K562 (cell line): Measurements from ENCODE around the gene ATP5MK. TPM values are rescaled to one million over a fixed set of nuclear protein-coding genes. Genes with fewer than 3 reads are reported as not detected.

Experiments
- ARID1B ChIP-seq: fragments of 450-650 bp; IDR thresholded peaks from 2 replicates; pipeline ENCODE4 v1.6.1; 2016; ENCODE audit warnings: antibody characterized with exemption, mild to moderate bottlenecking, inconsistent platforms
- BMI1 ChIP-seq: fragments of 150-350 bp; IDR thresholded peaks from 2 replicates; pipeline ENCODE4 v1.6.1; 2014; ENCODE audit warnings: low read length
- CBX2 ChIP-seq: fragments of 200-600 bp; sonication (generic); IDR thresholded peaks from one replicate; pipeline ENCODE4 v1.6.1; 2012; ENCODE audit warnings: mild to moderate bottlenecking, low read length, inconsistent platforms; ENCODE audit not compliant: insufficient read depth, poor library complexity, severe bottlenecking
- CHD1 ChIP-seq: fragments of 200-600 bp; sonication (generic); IDR thresholded peaks from one replicate; pipeline ENCODE4 v1.6.1; 2012; ENCODE audit warnings: mild to moderate bottlenecking, moderate library complexity, low read length, inconsistent platforms
- EHMT2 ChIP-seq: fragments of 450-650 bp; IDR thresholded peaks from 2 replicates; pipeline ENCODE4 v1.6.1; 2018; ENCODE audit warnings: antibody characterized with exemption
- FOXK2 ChIP-seq, 2 experiments: fragments of 450-650 bp; IDR thresholded peaks in 1 of 2; conservative IDR thresholded peaks in 1 of 2; 2 replicates each; pipeline ENCODE4 v1.6.1; 2016; ENCODE audit warnings: low read depth in 2 of 2, mild to moderate bottlenecking in 1 of 2
- GATA2 ChIP-seq: sonication (generic); formaldehyde crosslinking; IDR thresholded peaks from 2 replicates; pipeline ENCODE4 v1.4.0; 2020; ENCODE audit warnings: mild to moderate bottlenecking, missing genetic modification reagents
- HDAC1 ChIP-seq, 2 experiments: fragments of 450-650 bp; IDR thresholded peaks; 2 replicates each; pipeline ENCODE4 v1.6.1; 2016 to 2017; ENCODE audit warnings: inconsistent platforms in 1 of 2, mild to moderate bottlenecking in 1 of 2, moderate library complexity in 1 of 2
- IRF9 ChIP-seq: fragments of 450-650 bp; IDR thresholded peaks from 2 replicates; pipeline ENCODE4 v1.6.1; 2016; ENCODE audit warnings: missing biosample characterization, missing genetic modification characterization
- MLX ChIP-seq, 2 experiments: fragments of 450-650 bp in 1 of 2; sonication (generic) in 1 of 2; formaldehyde crosslinking; conservative IDR thresholded peaks; 2 replicates each; pipeline versions ENCODE4 v1.4.0 to v1.8.1; 2020 to 2022; ENCODE audit warnings: mild to moderate bottlenecking in 1 of 2, missing genetic modification reagents in 1 of 2
- NCOR1 ChIP-seq: fragments of 450-650 bp; IDR thresholded peaks from 2 replicates; pipeline ENCODE4 v1.6.1; 2016; ENCODE audit warnings: mild to moderate bottlenecking, moderate library complexity
- NR2C1 ChIP-seq, 2 experiments: fragments of 450-650 bp; IDR thresholded peaks; 2 replicates each; pipeline ENCODE4 v1.6.1; 2017; ENCODE audit warnings: mild to moderate bottlenecking in 2 of 2, antibody characterized with exemption in 1 of 2, inconsistent platforms in 1 of 2, missing compliant biosample characterization in 1 of 2, missing genetic modification characterization in 1 of 2
- NRF1 ChIP-seq, 2 experiments: fragments of 450-650 bp; IDR thresholded peaks in 1 of 2; conservative IDR thresholded peaks in 1 of 2; 2 replicates each; pipeline ENCODE4 v1.6.1; 2014; ENCODE audit warnings: mild to moderate bottlenecking in 2 of 2
- PML ChIP-seq: IDR thresholded peaks from 2 replicates; pipeline ENCODE4 v1.6.1; 2012; ENCODE audit warnings: low read length, inconsistent platforms
- POLR2AphosphoS5 ChIP-seq: IDR thresholded peaks from 2 replicates; pipeline ENCODE4 v1.6.1; 2011; ENCODE audit warnings: mild to moderate bottlenecking, low read depth, low read length, moderate library complexity; ENCODE audit not compliant: control insufficient read depth, insufficient read depth
- SAFB ChIP-seq: fragments of 200-400 bp; formaldehyde crosslinking; IDR thresholded peaks from 2 replicates; pipeline ENCODE4 v1.6.1; 2017; ENCODE audit warnings: low read depth, low read length, borderline replicate concordance
- SLC30A9 ChIP-seq: fragments of 250-450 bp; sonication (Bioruptor Pico); IDR thresholded peaks from 2 replicates; pipeline ENCODE4 v1.8.0; 2022; ENCODE audit warnings: mild to moderate bottlenecking, moderate library complexity
- SMARCE1 ChIP-seq: fragments of 450-650 bp; IDR thresholded peaks from 2 replicates; pipeline ENCODE4 v1.7.1; 2016; ENCODE audit warnings: mild to moderate bottlenecking
- TBP ChIP-seq: optimal IDR thresholded peaks from 2 replicates; pipeline ENCODE3; 2011; ENCODE audit warnings: low read depth, low read length, improper control_type of control experiment
- ZNF134 ChIP-seq: fragments of 250-450 bp; sonication (Bioruptor Pico); conservative IDR thresholded peaks from 2 replicates; pipeline ENCODE4 v1.4.0; 2020
- ZNF146 ChIP-seq: IDR thresholded peaks from one replicate; pipeline ENCODE4 v1.6.1; 2018; ENCODE audit warnings: missing compliant biosample characterization; ENCODE audit not compliant: unreplicated experiment
- ZNF175 ChIP-seq: fragments of 200-800 bp; sonication (Bioruptor generic); IDR thresholded peaks from 2 replicates; pipeline ENCODE4 v1.6.1; 2016; ENCODE audit warnings: low read depth, mild to moderate bottlenecking, missing genetic modification characterization, missing compliant biosample characterization
- ZNF274 ChIP-seq: IDR thresholded peaks from 2 replicates; pipeline ENCODE4 v1.6.1; 2011; ENCODE audit warnings: low read depth, mild to moderate bottlenecking, low read length, moderate library complexity, borderline replicate concordance
- ZNF316 ChIP-seq: fragments of 450-650 bp; IDR thresholded peaks from 2 replicates; pipeline ENCODE4 v1.6.1; 2016
- ZNF695 ChIP-seq: fragments of 450-650 bp; formaldehyde crosslinking; IDR thresholded peaks from 2 replicates; pipeline ENCODE4 v1.4.0; 2020; ENCODE audit warnings: mild to moderate bottlenecking, moderate library complexity
- ZNF830 ChIP-seq: fragments of 250-450 bp; sonication (Bioruptor Pico); IDR thresholded peaks from 2 replicates; pipeline ENCODE4 v1.5.0; 2021; ENCODE audit warnings: mild to moderate bottlenecking
- polyA plus RNA-seq, 8 experiments: library from polyadenylated mRNA; depleted of rRNA in 4 of 8; stranded (reverse) in 5 of 8; unstranded in 3 of 8; fragments of >200 nt; fragmentation: Nextera tagmentation in 2 of 8; fragmentation: Illumina TruSeq in 1 of 8; extraction: Ambion mirVana in 2 of 8; extraction: Trizol in 1 of 8; gene quantifications; 2 replicates each; pipeline versions ENCODE4 v1.2.1 to v1.2.3, GENCODE V29; 2011 to 2014; ENCODE audit warnings: inconsistent platforms in 1 of 8, missing spikeins in 1 of 8
- total RNA-seq, 7 experiments: library from RNA; depleted of rRNA in 6 of 7; stranded (reverse); fragments of >200 nt in 6 of 7; fragmentation: Illumina TruSeq in 2 of 7; extraction: Trizol in 2 of 7; gene quantifications; 2 replicates each; pipeline versions ENCODE4 v1.2.1 to v1.2.3, GENCODE V29; 2011 to 2021; ENCODE audit warnings: low replicate concordance in 1 of 7

The ATP5MK gene
- total and polyA plus RNA-seq, 9 of the 15 experiments (the other 6 are each of a cell fraction or from before 2014, with no cell fraction given): 182 to 1,810 (median 741) TPM

- TF ChIP-seq NRF1 (conservative IDR thresholded peaks at IDR 0.05 in 1 of 2, IDR thresholded peaks at IDR 0.05 in 1 of 2): peak; percentile 51 to 66
- TF ChIP-seq PML: peak; percentile 59; the same call in 1 of the 2 replicates
- TF ChIP-seq HDAC1 (IDR thresholded peaks at IDR 0.05): peak in 1 of 2 experiments; percentile 95; a peak in 2 of 4 replicates
- no peak for TF ChIP-seq CBX2
- no peak for TF ChIP-seq ZNF146 (CRISPR knock-in tag)
- TF ChIP-seq ZNF695: no peak
- TF ChIP-seq ZNF830 (CRISPR knock-in tag): no peak
- TF ChIP-seq NR2C1 (IDR thresholded peaks at IDR 0.05): peak; percentile 52; the same call in 1 of the 2 replicates
- no peak for TF ChIP-seq NR2C1 (tag; IDR thresholded peaks at IDR 0.05)
- TF ChIP-seq BMI1: no peak
- no peak for TF ChIP-seq GATA2 (CRISPR knock-in tag)
- no peak for TF ChIP-seq ZNF175 (CRISPR knock-in tag)
- TF ChIP-seq FOXK2 (conservative IDR thresholded peaks at IDR 0.05 in 1 of 2, IDR thresholded peaks at IDR 0.05 in 1 of 2; ENCODE audit: low read depth in 2 of 2): peak; percentile 80 to 84; a peak in 3 of 4 replicates
- TF ChIP-seq ZNF316: no peak
- no peak for TF ChIP-seq EHMT2
- peak; percentile 79 for TF ChIP-seq TBP
- TF ChIP-seq SAFB: no peak
- TF ChIP-seq POLR2AphosphoS5: peak; percentile 78
- TF ChIP-seq IRF9 (tag): no peak
- TF ChIP-seq ZNF134 (CRISPR knock-in tag): 0 out of 2 replicates have a peak, but pooled peaks have one; percentile 32
- no peak for TF ChIP-seq SLC30A9 (CRISPR knock-in tag)
- no peak for TF ChIP-seq SMARCE1
- TF ChIP-seq NCOR1: no peak
- peak; percentile 24 for TF ChIP-seq CHD1
- TF ChIP-seq MLX (CRISPR knock-in tag; conservative IDR thresholded peaks at IDR 0.05): no peak
- TF ChIP-seq ARID1B: 0 out of 2 replicates have a peak, but pooled peaks have one; percentile 25
- TF ChIP-seq ZNF274: no peak
Measured at GRCh38 chr10:103396067-103396788, at the start of gene ATP5MK, which contains the start of gene PDCD11 (continued).
